ENCODE data around the gene MACO1.
"Not testable (repeated sequence)": the region's sequence is repeated elsewhere in the genome, so short reads cannot be mapped to it uniquely, and the experiment has no call there.

MACO1 gene

GRCh38 chr1:25430073-25430966 lies at the start of gene MACO1:
Gene MACO1, plus strand, starts transcription at chr1:25430897. Its CDS starts 202 bp downstream, at chr1:25431099.
- peak; percentile 96 for DNase-seq

- peak; percentile 38 for DNase-seq
Observed at GRCh38 chr1:25382543-25382942, 48.2 kb upstream of the MACO1 start.

GRCh38 chr1:25383090-25383489 lies 47.6 kb upstream of the MACO1 start:
- peak; percentile 89 for DNase-seq

GRCh38 chr1:25383875-25384274 lies 46.8 kb upstream of the MACO1 start:
- DNase-seq, result not testable (repeated sequence)

- not testable (repeated sequence) for DNase-seq
Observed at GRCh38 chr1:25387096-25387495, 43.6 kb upstream of the MACO1 start.

GRCh38 chr1:25388691-25389090 lies 42.0 kb upstream of the MACO1 start:
- DNase-seq, result not testable (repeated sequence)

- not testable (repeated sequence) for DNase-seq
Observed at GRCh38 chr1:25389721-25390120, 41.0 kb upstream of the MACO1 start.

GRCh38 chr1:25392841-25393240 lies 37.9 kb upstream of the MACO1 start:
- DNase-seq, result peak; percentile 56

GRCh38 chr1:25397549-25397948 lies 33.1 kb upstream of the MACO1 start:
- DNase-seq, result not testable (repeated sequence)

GRCh38 chr1:25398079-25398478 lies 32.6 kb upstream of the MACO1 start:
- not testable (repeated sequence) for DNase-seq

GRCh38 chr1:25402947-25403803 lies 27.5 kb upstream of the MACO1 start:
- not testable (repeated sequence) for DNase-seq

GRCh38 chr1:25405731-25406305 lies 24.9 kb upstream of the MACO1 start:
- not testable (repeated sequence) for DNase-seq

GRCh38 chr1:25409641-25410427 lies 20.9 kb upstream of the MACO1 start:
- not testable (repeated sequence) for DNase-seq

- not testable (repeated sequence) for DNase-seq
Observed at GRCh38 chr1:25412872-25413623, 17.6 kb upstream of the MACO1 start.

- not testable (repeated sequence) for DNase-seq
Observed at GRCh38 chr1:25414157-25414556, 16.5 kb upstream of the MACO1 start.

- not testable (repeated sequence) for DNase-seq
Observed at GRCh38 chr1:25414578-25414977, 16.1 kb upstream of the MACO1 start.

GRCh38 chr1:25417280-25417679 lies 13.4 kb upstream of the MACO1 start:
- not testable (repeated sequence) for DNase-seq

- DNase-seq, result not testable (repeated sequence)
Observed at GRCh38 chr1:25419339-25419738, 11.4 kb upstream of the MACO1 start.

- not testable (repeated sequence) for DNase-seq
Observed at GRCh38 chr1:25420715-25421114, 10.0 kb upstream of the MACO1 start, which contains the start of gene RHCE. Gene RHCE, minus strand, starts transcription at chr1:25420825. Its CDS starts 39 bp downstream, at chr1:25420786.

GRCh38 chr1:25423206-25423605 lies 7.5 kb upstream of the MACO1 start:
- DNase-seq, result not testable (repeated sequence)
